GM18873 (cell line): ENCODE results near the gene PCBP3.

Experiments used
- ATAC-seq: cut with Tn5 transposase; IDR thresholded peaks from one replicate; pipeline ENCODE4 v1.9.1; 2021; ENCODE audit warnings: mild to moderate bottlenecking, moderate library complexity, moderate number of reproducible peaks; ENCODE audit not compliant: unreplicated experiment, low FRiP score

PCBP3 gene

DNA sequence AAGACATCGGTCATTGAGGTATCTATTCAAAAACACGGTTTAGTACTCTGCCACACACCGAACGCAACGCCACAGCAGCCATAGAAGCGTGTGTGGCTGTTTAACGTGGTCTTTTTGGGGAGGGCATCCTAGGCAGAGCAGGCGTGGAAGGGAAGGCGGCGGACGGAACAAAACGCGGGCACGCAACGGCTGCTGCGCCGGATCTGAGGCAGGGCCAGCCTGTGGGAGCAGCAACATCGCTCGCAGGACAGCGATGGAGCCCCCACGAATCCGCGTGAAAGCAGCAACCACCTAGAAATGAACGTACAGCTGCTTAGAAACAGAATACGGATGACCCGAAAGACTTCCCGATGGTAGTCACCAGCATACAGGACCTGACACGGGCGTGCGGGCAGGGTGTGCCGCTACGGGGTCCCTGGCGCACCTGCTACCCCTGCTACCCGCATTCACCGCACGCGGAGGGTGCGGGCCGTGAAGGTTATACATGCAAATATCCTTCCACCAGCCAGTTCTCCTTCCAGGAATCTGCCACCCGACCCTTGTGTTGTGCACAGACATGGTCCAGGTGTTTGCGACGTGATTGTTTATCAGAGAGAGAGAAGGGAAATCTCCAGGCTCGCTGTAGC lies 223.6 kb downstream of the PCBP3 start:
- ATAC-seq, result no peak

DNA sequence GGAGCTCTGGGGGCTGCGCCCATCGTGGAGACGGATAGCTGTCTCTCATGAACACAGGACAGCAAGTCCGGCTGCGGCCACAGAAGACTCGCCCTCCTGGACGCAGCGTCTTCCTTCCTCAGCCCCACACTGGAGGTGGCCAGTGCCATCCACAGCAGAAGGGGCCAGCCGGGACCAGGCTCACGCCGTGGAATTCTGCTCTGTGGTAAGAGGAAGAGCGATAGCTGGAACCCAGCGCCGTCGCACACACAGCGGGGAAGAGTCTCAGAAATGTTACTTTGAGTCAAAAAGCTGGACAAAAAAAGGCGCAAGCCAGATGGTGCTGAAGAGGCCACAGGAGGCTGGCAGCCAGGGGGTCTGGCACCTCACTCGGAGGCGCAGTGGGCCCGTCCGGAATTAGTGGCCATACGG lies 224.2 kb downstream of the PCBP3 start:
- ATAC-seq, result no peak

DNA sequence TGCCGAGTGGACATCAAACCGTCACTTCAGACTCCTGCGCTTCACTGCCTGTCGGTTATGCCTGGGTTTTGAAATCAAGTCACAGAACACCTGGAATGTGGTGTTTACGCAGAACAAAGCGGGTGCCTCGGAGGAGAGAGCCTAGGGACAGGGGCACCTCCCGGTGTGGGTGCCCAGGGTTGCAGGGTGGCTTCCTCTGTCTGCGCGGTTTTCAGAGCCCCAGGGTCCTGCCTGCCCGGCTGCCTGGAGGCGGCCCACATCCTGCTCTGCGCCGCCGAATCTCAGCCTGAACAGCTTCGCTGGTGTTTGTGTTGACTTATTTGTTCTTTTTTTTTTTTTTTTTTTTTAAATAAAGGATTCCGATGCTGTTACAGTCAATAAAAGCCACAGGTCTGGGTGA lies 224.6 kb downstream of the PCBP3 start:
- ATAC-seq, result no peak

- ATAC-seq, result no peak
Observed at GRCh38 chr21:45868488-45868887, 225.0 kb downstream of the PCBP3 start.

DNA sequence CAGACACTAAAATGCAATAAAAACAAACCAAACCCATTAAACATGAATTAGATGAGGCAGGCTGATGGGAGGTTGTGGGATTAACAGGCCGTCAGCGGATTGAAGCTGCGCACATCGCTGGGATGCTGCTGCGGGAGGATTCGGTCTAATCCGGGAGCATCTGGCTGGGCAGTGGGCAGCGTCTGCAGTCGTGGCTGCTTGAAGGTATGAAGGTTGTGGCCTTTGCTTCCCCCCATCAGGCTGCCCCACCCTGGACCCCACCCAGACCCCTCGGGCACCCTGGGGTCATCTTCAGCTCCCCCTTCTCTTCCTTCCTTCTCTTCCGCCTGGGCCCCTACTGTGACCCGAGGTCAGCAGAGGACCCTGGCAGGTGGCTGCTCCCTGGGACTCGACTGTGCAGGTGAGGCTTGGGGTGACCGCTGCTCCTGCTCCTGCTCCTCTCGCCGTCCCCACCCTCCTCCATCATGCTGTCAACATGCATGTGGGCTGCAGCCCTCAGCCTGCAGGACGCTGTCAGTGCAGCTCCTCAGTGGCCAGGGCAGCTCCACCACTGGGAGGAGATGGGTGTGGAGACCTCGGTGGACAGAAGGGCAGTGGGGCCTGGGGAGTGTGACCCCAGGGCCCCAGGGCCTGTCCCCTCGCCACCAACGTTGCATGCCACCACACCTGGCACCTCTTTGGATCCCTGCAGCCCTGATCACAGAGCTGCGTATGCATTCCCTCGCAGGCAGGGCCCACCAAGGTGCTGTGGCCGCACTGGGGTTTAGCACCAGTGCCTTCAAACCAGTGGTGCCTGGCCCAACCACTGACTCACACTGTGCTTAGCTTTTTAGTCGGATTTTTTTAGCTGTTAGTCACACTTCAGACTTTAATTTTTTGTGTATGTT lies 225.8 kb downstream of the PCBP3 start:
- no peak for ATAC-seq

- no peak for ATAC-seq
Observed at GRCh38 chr21:45870421-45870820, 226.9 kb downstream of the PCBP3 start.

DNA sequence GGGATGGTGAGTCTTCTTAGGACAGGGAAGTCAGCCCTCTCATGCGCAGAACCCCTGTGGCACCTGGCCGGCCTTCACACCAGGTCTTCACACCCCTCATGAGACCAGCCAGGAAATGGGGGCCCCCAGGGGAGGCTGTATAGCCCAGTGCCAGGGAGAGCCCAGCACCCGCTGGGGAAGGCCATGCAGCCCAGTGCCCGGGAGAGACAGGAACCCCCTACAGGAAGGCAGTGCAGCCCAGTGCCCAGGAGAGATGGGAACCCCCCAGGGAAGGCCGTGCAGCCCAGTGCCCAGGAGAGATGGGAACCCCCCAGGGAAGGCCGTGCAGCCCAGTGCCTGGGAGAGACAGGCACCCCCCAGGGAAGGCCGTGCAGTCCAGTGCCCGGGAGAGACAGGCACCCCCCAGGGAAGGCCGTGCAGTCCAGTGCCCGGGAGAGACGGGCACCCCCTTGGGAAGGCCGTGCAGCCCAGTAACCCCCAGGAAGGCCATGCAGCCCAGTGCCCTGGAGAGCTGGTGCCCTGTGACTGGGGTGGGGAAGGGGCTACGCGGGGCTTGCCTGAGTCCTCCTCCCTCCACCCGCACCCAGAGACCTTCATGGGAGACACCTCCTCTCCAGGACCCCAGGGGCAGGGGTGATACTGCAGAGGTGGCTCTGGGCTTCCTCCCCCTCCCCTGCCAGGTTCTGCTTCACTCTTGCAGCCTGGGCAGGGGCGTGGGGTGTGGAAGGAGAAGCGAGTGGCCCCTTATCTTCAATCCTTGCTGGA lies 227.5 kb downstream of the PCBP3 start:
- no peak for ATAC-seq

- ATAC-seq, result no peak
Observed at GRCh38 chr21:45871616-45872236, 228.2 kb downstream of the PCBP3 start.

DNA sequence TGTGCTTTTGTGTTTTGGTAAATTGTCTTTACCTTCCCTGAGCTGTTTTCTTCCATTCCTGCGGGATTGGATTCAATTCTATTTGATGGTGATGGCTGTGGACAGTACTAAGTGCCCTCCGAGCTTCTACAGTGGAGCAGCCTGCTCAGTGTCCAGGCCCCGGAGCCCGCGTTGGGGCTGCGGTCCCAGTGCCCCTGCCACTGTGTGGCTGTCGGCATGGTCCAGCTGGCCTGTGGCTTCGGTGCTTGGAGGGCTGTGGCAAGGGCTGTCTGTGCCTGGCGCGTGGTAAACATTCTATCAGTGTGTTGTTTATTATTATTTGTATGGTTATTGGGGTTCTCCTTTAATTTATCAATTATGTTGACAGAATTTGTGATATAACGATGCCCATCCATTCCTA lies 228.9 kb downstream of the PCBP3 start:
- no peak for ATAC-seq

GRCh38 chr21:45872902-45873301 lies 229.4 kb downstream of the PCBP3 start:
- no peak for ATAC-seq

DNA sequence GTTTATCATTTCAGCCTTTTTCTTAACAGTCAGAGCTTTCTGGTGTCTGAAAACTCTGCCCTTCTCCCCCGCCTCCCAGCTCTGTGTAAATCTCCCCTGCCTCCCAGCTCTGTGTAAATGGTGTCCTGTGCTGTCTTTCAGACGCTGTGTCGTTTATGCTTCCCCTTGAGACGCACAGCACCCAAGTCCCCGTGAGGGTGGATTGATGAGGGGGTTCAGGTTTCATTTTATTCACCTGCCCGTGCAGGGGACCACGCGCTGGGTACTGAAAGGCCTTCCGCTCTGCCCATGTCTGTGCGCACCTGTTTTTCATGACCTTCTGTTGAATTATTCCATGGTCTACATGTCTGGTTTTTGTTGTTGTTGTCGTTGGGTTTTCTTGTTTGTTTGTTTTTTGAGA lies 229.9 kb downstream of the PCBP3 start:
- ATAC-seq, result no peak

DNA sequence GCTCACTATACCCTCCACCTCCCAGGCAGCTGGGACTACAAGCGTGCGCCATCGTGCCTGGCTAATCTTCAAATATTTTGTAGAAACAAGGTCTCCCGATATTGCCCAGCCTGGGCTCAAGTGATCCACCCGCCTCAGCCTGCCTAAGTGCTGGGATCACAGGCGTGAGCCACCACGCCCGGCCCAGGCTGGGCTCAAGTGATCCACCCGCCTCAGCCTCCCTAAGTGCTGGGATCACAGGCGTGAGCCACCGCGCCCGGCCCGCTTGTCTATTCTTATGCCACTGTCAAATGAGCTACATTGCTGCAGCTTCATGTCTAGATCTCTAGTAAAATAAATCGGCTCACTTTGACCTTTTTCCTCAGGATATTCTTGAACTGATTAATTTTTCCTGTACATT lies 230.3 kb downstream of the PCBP3 start:
- ATAC-seq, result no peak

- no peak for ATAC-seq
Observed at GRCh38 chr21:45874716-45875415, 231.3 kb downstream of the PCBP3 start.

DNA sequence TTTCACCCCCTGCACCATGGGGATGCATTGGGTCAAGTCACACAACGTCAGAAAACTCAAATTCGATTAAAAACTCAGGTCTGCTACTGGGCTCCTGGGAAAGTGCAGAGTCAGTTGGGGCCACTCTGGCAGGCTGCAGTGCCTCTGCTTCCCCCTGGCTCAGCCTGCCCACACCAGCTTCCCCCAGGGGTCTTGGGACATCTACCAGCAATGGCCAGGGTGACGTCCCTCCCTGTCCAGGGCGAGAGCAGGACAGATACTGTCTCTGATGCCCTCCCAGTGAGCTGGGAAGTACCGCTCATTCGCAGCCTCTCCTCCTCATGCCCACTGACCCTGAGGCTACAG lies 231.9 kb downstream of the PCBP3 start:
- ATAC-seq, result no peak

DNA sequence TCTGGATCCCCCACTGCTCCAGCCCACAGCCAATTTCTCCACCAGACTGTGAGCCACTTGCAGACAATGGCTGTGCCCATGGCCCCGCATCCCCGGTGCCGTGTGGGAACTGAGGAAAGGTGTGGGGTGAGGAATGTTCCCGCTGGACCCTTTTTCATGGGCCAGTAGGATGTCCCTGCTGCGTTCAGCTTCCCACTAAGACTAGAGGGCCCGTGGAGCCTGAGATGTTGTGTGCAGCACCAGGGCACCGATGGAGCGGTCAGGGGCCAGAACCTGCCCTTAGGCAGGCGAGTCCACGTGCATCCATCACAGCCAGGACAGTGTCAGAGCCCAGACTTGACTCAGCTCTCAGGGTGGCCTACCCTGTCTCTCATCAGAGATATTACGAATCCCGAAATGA lies 232.4 kb downstream of the PCBP3 start:
- ATAC-seq, result no peak

GRCh38 chr21:45876381-45877170 lies 233.1 kb downstream of the PCBP3 start:
- ATAC-seq, result no peak

GRCh38 chr21:45877171-45877438 lies 233.6 kb downstream of the PCBP3 start:
- ATAC-seq, result no peak

GRCh38 chr21:45877821-45878469 lies 234.4 kb downstream of the PCBP3 start:
- no peak for ATAC-seq
